DOHH2 (cell line): ENCODE data around the gene MAP3K10.

Experiments
- CTCF ChIP-seq: fragments of 200-600 bp; sonication (generic); IDR thresholded peaks from one replicate; pipeline ENCODE4 v1.5.1; 2014; ENCODE audit warnings: antibody characterized with exemption, mild to moderate bottlenecking, low read depth, low read length; ENCODE audit not compliant: poor library complexity, severe bottlenecking
- EZH2phosphoT487 ChIP-seq: fragments of 200-600 bp; sonication (generic); IDR thresholded peaks from 2 replicates; pipeline ENCODE4 v1.6.1; 2017; ENCODE audit warnings: borderline replicate concordance, mild to moderate bottlenecking, antibody characterized with exemption, low read length, moderate library complexity, mixed read lengths

GRCh38 chr19:40214936-40215335 lies 23.7 kb downstream of the MAP3K10 start:
- TF ChIP-seq CTCF (no peak), EZH2phosphoT487 (no peak)
